IPS-15b (cell line): ENCODE measurements around the gene SHCBP1.

Source experiments
- H3K27me3 ChIP-seq: one replicate; pipeline ENCODE4 v1.6.1; 2013; ENCODE audit warnings: low read length; ENCODE audit not compliant: control insufficient read depth, insufficient read depth
- H3K36me3 ChIP-seq: one replicate; pipeline ENCODE4 v1.6.1; 2013; ENCODE audit warnings: low read length; ENCODE audit not compliant: control insufficient read depth, insufficient read depth
- H3K4me1 ChIP-seq: one replicate; pipeline ENCODE4 v1.6.1; 2013; ENCODE audit warnings: mild to moderate bottlenecking, low read length; ENCODE audit not compliant: control insufficient read depth, insufficient read depth
- H3K4me3 ChIP-seq: one replicate; pipeline ENCODE4 v1.5.1; 2013; ENCODE audit warnings: low read depth, low read length
- H3K9ac ChIP-seq: one replicate; pipeline ENCODE4 v1.6.1; 2013; ENCODE audit warnings: low read depth, mild to moderate bottlenecking, low read length
- H3K9me3 ChIP-seq: one replicate; pipeline ENCODE4 v1.6.1; 2013; ENCODE audit warnings: mild to moderate bottlenecking, low read length; ENCODE audit not compliant: control insufficient read depth, insufficient read depth

SHCBP1 gene, protein sequence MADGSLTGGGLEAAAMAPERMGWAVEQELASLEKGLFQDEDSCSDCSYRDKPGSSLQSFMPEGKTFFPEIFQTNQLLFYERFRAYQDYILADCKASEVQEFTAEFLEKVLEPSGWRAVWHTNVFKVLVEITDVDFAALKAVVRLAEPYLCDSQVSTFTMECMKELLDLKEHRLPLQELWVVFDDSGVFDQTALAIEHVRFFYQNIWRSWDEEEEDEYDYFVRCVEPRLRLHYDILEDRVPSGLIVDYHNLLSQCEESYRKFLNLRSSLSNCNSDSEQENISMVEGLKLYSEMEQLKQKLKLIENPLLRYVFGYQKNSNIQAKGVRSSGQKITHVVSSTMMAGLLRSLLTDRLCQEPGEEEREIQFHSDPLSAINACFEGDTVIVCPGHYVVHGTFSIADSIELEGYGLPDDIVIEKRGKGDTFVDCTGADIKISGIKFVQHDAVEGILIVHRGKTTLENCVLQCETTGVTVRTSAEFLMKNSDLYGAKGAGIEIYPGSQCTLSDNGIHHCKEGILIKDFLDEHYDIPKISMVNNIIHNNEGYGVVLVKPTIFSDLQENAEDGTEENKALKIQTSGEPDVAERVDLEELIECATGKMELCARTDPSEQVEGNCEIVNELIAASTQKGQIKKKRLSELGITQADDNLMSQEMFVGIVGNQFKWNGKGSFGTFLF

GRCh38 chr16:46621006-46621933, at the start of gene SHCBP1:
TSS of gene SHCBP1 (minus strand) at chr16:46621379. CDS start at chr16:46621359, 20 bp downstream.
- Histone ChIP-seq H3K36me3 (peaks cover 2% of the 10 kb centered on the region), H3K27me3 (no peaks in the 10 kb centered on the region), H3K4me3 (peak within 1 kb of the TSS; percentile 91), H3K9ac (peak within 1 kb of the TSS; percentile 63), H3K9me3 (no peaks in the 10 kb centered on the region), H3K4me1 (no peaks in the 10 kb centered on the region)

- H3K27me3 ChIP-seq: no peaks in the 10 kb centered on the region
- H3K9me3 ChIP-seq: no peaks in the 10 kb centered on the region
- H3K9ac ChIP-seq: no peak overlapping the region
- no peak overlapping the region for H3K4me3 ChIP-seq
- H3K4me1 ChIP-seq: no peaks in the 10 kb centered on the region
- H3K36me3 ChIP-seq: peaks cover 22% of the 10 kb centered on the region
These were observed 40.9 kb upstream of the SHCBP1 start for GRCh38 chr16:46662123-46662522.

DNA sequence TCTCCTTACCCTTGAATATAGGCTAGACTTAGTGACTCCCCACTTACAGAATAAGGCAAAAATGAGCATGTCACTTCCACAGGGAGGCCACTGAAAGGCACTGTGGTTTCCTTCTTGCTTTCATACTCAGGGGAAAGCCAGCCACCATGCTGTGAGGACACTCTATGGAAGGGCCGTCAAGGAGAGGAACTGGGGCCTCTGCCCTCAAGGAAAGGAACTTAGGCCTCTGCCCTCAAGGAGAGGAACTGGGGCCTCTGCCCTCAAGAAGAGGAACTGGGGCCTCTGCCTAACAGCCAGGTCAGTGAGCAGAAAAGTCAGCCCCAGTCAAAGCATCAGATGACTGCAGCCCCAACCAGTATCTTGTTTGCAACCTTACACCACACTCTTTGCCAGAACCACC, 37.7 kb upstream of the SHCBP1 start:
- H3K4me1 ChIP-seq: no peaks in the 10 kb centered on the region
- no peaks in the 10 kb centered on the region for H3K27me3 ChIP-seq
- H3K36me3 ChIP-seq: peaks cover 22% of the 10 kb centered on the region

DNA sequence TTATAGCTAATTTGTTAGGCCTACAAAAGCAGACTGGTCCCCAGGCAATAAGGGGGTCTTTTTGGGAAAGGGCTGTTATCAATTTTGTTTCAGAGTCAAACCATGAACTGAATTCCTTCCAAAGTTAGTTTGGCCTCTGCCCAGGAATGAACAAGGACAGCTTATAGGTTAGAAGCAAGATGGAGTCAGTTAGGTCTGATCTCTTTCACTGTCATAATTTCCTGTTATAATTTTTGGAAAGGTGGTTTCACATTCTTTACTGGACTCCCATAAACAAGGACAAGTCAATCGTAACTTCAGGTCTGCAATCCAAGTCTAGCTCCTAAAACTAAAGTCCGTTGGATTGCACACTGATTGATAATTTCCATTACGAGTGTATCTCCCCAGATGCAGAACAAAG, 30.1 kb upstream of the SHCBP1 start:
- Histone ChIP-seq H3K9me3 (no peaks in the 10 kb centered on the region), H3K27me3 (no peaks in the 10 kb centered on the region), H3K4me1 (no peaks in the 10 kb centered on the region), H3K36me3 (no peaks in the 10 kb centered on the region), H3K9ac (no peak overlapping the region), H3K4me3 (no peak overlapping the region)

More for the DNA sequence above, 37.7 kb upstream of the SHCBP1 start:
- Histone ChIP-seq H3K9ac (no peak overlapping the region), H3K4me3 (no peak overlapping the region), H3K9me3 (no peaks in the 10 kb centered on the region)

GRCh38 chr16:46650254-46650623, 29.1 kb upstream of the SHCBP1 start:
- no peak overlapping the region for H3K4me3 ChIP-seq
- no peaks in the 10 kb centered on the region for H3K9me3 ChIP-seq
- H3K36me3 ChIP-seq: no peaks in the 10 kb centered on the region
- H3K9ac ChIP-seq: no peak overlapping the region
- H3K4me1 ChIP-seq: no peaks in the 10 kb centered on the region
- no peaks in the 10 kb centered on the region for H3K27me3 ChIP-seq

GRCh38 chr16:46649588-46650253, 28.5 kb upstream of the SHCBP1 start:
- no peaks in the 10 kb centered on the region for H3K36me3 ChIP-seq
- H3K4me3 ChIP-seq: no peak overlapping the region
- no peaks in the 10 kb centered on the region for H3K4me1 ChIP-seq
- H3K27me3 ChIP-seq: no peaks in the 10 kb centered on the region
- H3K9me3 ChIP-seq: no peaks in the 10 kb centered on the region
- H3K9ac ChIP-seq: no peak overlapping the region

- Histone ChIP-seq H3K9ac (no peak overlapping the region), H3K27me3 (no peaks in the 10 kb centered on the region), H3K9me3 (no peaks in the 10 kb centered on the region), H3K36me3 (no peaks in the 10 kb centered on the region), H3K4me1 (no peaks in the 10 kb centered on the region), H3K4me3 (no peak overlapping the region)
These were observed 27.5 kb upstream of the SHCBP1 start for GRCh38 chr16:46648656-46649055.

DNA sequence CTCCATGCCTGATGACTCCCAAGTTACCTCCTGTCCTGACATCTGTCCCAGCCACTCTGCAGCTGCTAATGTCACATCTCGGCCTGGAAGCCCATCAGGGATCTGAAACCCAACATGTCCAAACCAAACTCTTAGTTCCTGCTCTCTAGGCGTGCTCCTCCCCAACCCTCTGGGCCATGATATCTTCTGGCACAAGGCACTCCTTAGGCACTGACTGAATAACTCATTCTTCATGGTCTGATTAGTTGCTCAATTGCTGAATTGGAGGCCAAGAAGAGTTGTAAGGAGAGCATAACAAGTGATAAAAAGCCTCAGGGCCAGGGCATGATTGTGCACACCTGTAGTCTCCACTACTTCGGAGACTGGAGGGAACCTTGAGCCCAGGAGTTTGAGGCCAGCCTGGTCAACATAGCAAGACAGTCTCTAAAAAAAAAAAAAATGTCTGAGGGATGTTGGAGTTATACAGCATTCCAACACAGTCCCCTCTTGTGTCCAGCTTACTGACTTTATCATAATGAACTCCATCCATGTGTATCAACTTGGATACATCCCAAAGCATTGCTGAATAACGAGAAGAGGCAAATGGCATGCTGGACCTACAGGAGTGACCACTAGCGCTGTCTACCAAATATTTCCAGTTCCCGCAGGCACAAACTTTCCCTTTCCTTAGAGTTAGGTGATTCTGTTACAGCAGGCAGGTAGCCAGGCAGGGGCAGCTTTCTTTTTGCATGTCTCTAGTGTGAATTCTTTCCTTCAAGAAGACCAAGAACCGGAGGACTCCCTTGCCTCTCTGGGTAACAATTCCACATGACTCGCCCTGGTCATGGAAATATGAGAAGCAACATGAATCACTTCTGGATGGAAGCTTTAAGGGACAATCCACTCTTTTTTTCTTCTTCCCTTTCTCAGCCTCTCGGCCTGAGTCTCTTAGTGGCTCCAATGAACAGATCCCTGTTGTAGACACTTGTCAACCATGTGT, 18.1 kb upstream of the SHCBP1 start:
- Histone ChIP-seq H3K4me3 (no peak overlapping the region), H3K9me3 (no peaks in the 10 kb centered on the region), H3K9ac (no peak overlapping the region), H3K27me3 (peaks cover 2% of the 10 kb centered on the region), H3K4me1 (no peaks in the 10 kb centered on the region), H3K36me3 (no peaks in the 10 kb centered on the region)

DNA sequence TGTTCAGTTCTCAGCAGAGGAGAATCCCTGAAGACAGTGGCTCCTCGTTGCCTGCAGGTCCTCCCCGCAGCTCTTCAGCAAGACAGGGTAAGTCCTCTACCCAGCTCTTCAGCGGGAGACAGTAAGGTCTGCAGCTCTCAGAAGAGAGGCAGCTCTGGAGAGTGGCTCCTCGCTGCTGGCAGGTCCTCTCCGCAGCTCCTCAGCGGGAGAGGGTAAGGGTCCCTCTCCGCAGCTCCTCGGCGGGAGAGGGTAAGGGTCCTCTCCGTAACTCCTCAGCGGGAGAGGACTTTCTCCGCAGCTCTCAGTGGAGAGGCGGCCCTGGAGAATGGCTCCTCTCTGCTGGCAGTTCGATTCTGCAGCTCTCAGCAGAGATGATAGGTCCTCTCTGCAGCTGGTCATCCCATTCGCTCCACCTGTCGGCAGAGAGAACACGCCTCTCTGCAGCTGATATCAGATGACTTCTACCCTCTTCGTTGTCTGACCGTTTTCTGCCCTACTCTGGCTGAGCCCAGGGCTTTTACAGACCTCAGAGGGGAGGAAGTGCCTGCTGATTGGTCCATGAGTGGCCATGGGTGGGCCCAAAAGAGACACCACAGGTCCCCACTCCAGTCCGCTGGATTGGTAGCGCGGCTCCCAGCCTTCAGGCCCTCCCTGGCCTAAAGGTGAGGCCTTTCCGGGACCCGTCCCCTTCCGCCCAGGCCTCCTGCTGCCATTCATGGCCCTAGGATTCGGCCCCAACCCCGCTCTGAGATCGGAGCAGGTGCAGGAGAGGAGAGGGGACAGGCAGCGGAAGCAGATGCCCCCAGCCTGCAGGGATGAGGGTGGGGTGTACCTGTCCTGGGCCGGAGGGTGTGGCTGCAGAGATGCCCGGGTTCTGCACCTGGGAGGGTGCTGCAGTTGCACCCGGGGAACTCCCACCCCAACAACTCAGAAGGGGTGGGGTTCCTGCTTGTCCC, 11.9 kb upstream of the SHCBP1 start:
- H3K36me3 ChIP-seq: no peaks in the 10 kb centered on the region
- H3K9ac ChIP-seq: peak overlapping the region; percentile 62
- H3K27me3 ChIP-seq: peaks cover 8% of the 10 kb centered on the region
- H3K4me1 ChIP-seq: peaks cover 5% of the 10 kb centered on the region
- peak overlapping the region; percentile 75 for H3K4me3 ChIP-seq
- no peaks in the 10 kb centered on the region for H3K9me3 ChIP-seq
